BJ (cell line): Measurements from ENCODE around the gene GPR137. TPM values are rescaled to one million over a fixed set of nuclear protein-coding genes. Genes with fewer than 3 reads are reported as not detected.

Experiments
- CTCF ChIA-PET: fragments of 350-600 bp; formaldehyde crosslinking; extraction: SDS; loops from one replicate; lab custom pipeline; 2021; ENCODE audit warnings: antibody characterized with exemption, inconsistent platforms; lab: Yijun Ruan, JAX
- POLR2A ChIA-PET: fragments of 300-600 bp; sonication (Branson Sonifier 250); formaldehyde crosslinking; extraction: SDS; loops from one replicate; lab custom pipeline; 2021; ENCODE audit warnings: antibody characterized with exemption; lab: Charles Lee
- DNase-seq: peaks from one replicate; pipeline ENCODE4 v3.0.0-alpha.2; 2011; ENCODE audit warnings: low read depth
- H3K27me3 ChIP-seq: 2 replicates; pipeline ENCODE4 v1.6.0; 2011; ENCODE audit warnings: low read length; ENCODE audit not compliant: control insufficient read depth, insufficient read depth
- H3K36me3 ChIP-seq: 2 replicates; pipeline ENCODE4 v1.5.1; 2011; ENCODE audit warnings: low read length; ENCODE audit not compliant: control insufficient read depth, insufficient read depth
- H3K4me3 ChIP-seq: 2 replicates; pipeline ENCODE4 v1.5.1; 2011; ENCODE audit warnings: low read depth, mild to moderate bottlenecking, control low read depth, low read length
- CTCF ChIP-seq: IDR thresholded peaks from 2 replicates; pipeline ENCODE4 v1.5.1; 2011; ENCODE audit warnings: low read depth, mild to moderate bottlenecking, control low read depth, inconsistent platforms, low read length, moderate library complexity; ENCODE audit not compliant: insufficient read depth
- polyA plus RNA-seq: library from polyadenylated mRNA; depleted of rRNA; stranded (reverse); fragments of >200 nt; gene quantifications from 2 replicates; pipeline ENCODE4 v1.2.3, GENCODE V29; 2011

Gene GPR137
- polyA plus RNA-seq, 1 experiment: 33.7 TPM

- TF ChIP-seq CTCF: no peak
- CTCF ChIA-PET: interaction anchor here (0.9 to 3.7 kb wide), 5 partner anchors 9 to 74 kb away, joined by 3 to 14 read pairs (median 5); no protein-coding TSS in a partner anchor
- POLR2A ChIA-PET: no interaction called here
- H3K4me3 ChIP-seq: no peak overlapping the region
- DNase-seq: no peak
- H3K27me3 ChIP-seq: no peaks in the 10 kb centered on the region
- peaks cover 13% of the 10 kb centered on the region for H3K36me3 ChIP-seq
Observed at GRCh38 chr11:64278576-64279190, 7.0 kb upstream of the GPR137 start.

GRCh38 chr11:64281957-64282770 is 3.5 kb upstream of the GPR137 start:
- ChIA-PET CTCF (interaction anchor here (1.2 to 2.4 kb wide), 5 partner anchors 10 to 78 kb away, joined by 3 to 10 read pairs (median 6); no protein-coding TSS in a partner anchor), POLR2A (no interaction called here)
- no peak for DNase-seq
- no peaks in the 10 kb centered on the region for H3K27me3 ChIP-seq
- TF ChIP-seq CTCF: no peak
- H3K4me3 ChIP-seq: no peak overlapping the region
- peaks cover 6% of the 10 kb centered on the region for H3K36me3 ChIP-seq

GRCh38 chr11:64283092-64283491 is 2.6 kb upstream of the GPR137 start:
- POLR2A ChIA-PET: no interaction called here
- H3K27me3 ChIP-seq: no peaks in the 10 kb centered on the region
- no peak for DNase-seq
- H3K4me3 ChIP-seq: no peak overlapping the region
- peaks cover 6% of the 10 kb centered on the region for H3K36me3 ChIP-seq
- TF ChIP-seq CTCF: no peak
- CTCF ChIA-PET: interaction anchor here (1.1 to 9.2 kb wide), 6 partner anchors 11 to 79 kb away, joined by 3 to 88 read pairs (median 4); partner anchors contain the start of gene CATSPERZ

GRCh38 chr11:64284048-64284961 is 1.3 kb upstream of the GPR137 start, which contains the start of gene BAD:
Gene BAD, minus strand, starts transcription at chr11:64284665. Its CDS starts 297 bp downstream, at chr11:64284368.
- DNase-seq: no peak
- TF ChIP-seq CTCF: no peak
- 0 out of 2 replicates have a peak, but pooled peaks cover 1% of the 10 kb centered on the region for H3K36me3 ChIP-seq
- peak within 1 kb of the TSS; percentile 90 for H3K4me3 ChIP-seq
- ChIA-PET CTCF (interaction anchor here (0.6 to 9.2 kb wide), 9 partner anchors 12 to 71 kb away, joined by 3 to 88 read pairs (median 4); partner anchors contain the start of gene CATSPERZ), POLR2A (no interaction called here)
- H3K27me3 ChIP-seq: no peaks in the 10 kb centered on the region
